GM12878 (cell line): ENCODE data around the gene FLT3LG.

Experiments used
- HDAC6 ChIP-seq: fragments of 200-600 bp; sonication (generic); IDR thresholded peaks from one replicate; pipeline ENCODE4 v1.8.0; 2017; ENCODE audit warnings: antibody characterized with exemption; ENCODE audit not compliant: unreplicated experiment
- IRF4 ChIP-seq: IDR thresholded peaks from 2 replicates; pipeline ENCODE4 v1.6.1; 2011; ENCODE audit warnings: low read depth, low read length
- JUNB ChIP-seq: IDR thresholded peaks from 2 replicates; pipeline ENCODE4 v1.6.1; 2016; ENCODE audit warnings: antibody characterized with exemption, mild to moderate bottlenecking
- JUND ChIP-seq: IDR thresholded peaks from 2 replicates; pipeline ENCODE4 v1.6.1; 2012; ENCODE audit warnings: low read depth, mild to moderate bottlenecking, low read length, improper control_type of control experiment, moderate library complexity
- SPI1 ChIP-seq: IDR thresholded peaks from 2 replicates; pipeline ENCODE4 v1.6.1; 2011; ENCODE audit warnings: low read depth, mild to moderate bottlenecking, low read length, moderate library complexity, borderline replicate concordance; ENCODE audit not compliant: insufficient read depth
- TARDBP ChIP-seq: IDR thresholded peaks from 2 replicates; pipeline ENCODE4 v1.6.1; 2016; ENCODE audit warnings: borderline replicate concordance
- TF ChIP-seq, protein P1 (sequence below), 3 experiments: IDR thresholded peaks in 2 of 3; conservative IDR thresholded peaks in 1 of 3; 2 replicates each; pipeline ENCODE4 v1.5.1; 2011; ENCODE audit warnings: low read depth in 3 of 3, low read length in 3 of 3, mild to moderate bottlenecking in 3 of 3, control low read depth in 2 of 3, moderate library complexity in 2 of 3, inconsistent platforms in 1 of 3, mixed read lengths in 1 of 3; ENCODE audit not compliant: control insufficient read depth in 2 of 3, insufficient read depth in 1 of 3; ENCODE audit errors: extremely low read depth in 1 of 3
- TF ChIP-seq, protein P2 (sequence below): fragments of 450-650 bp; IDR thresholded peaks from 2 replicates; pipeline ENCODE4 v1.6.1; 2017; ENCODE audit warnings: mild to moderate bottlenecking

DNA sequence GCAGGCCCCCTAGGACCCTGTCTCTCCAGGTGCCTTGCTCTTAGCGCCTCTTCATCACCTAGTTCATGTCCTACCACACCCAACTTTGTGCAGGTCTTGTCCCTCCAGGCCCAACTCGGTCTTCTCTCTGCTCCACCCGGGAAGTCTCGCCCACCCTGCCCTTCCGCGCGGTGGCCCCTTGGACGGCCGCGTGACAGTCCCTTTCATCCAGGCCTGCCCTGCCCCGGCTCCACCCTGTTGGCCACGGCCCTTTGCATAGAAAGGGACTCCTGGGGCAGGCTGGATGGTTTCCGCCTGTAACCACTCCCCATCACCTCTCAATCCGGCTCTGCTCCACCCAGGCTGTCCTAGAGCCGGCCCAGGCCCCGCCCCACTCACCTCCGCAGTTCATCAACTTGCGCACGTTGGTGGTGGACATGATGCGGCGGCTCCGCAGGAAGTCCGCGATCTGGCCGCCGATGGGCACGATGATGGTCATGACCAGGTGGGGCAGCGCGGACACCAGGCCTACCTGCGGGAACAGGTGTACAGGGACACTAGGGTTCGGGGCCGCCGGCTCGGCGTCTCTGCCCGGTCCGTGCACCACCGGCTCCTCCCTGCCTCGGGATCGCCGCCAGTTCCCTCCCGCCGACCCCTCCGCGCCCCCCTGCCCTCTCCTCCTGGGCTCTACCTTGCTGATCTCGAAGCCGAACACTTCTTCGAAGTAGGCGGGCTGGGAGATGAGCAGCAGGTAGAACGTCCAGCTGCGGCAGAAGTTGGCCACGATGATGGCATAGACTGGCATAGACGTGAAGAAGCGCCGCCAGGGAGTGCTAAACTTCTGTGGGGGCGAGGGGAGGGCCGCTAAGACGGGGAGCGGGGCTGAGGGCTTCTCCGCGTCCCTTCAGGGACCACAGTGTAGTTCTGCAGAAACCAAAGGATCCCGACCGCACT, 41.6 kb upstream of the FLT3LG start:
- TF ChIP-seq SPI1 (no peak), TARDBP (no peak), IRF4 (no peak), JUND (no peak), JUNB (no peak), HDAC6 (no peak)
- TF ChIP-seq, protein P1, sequence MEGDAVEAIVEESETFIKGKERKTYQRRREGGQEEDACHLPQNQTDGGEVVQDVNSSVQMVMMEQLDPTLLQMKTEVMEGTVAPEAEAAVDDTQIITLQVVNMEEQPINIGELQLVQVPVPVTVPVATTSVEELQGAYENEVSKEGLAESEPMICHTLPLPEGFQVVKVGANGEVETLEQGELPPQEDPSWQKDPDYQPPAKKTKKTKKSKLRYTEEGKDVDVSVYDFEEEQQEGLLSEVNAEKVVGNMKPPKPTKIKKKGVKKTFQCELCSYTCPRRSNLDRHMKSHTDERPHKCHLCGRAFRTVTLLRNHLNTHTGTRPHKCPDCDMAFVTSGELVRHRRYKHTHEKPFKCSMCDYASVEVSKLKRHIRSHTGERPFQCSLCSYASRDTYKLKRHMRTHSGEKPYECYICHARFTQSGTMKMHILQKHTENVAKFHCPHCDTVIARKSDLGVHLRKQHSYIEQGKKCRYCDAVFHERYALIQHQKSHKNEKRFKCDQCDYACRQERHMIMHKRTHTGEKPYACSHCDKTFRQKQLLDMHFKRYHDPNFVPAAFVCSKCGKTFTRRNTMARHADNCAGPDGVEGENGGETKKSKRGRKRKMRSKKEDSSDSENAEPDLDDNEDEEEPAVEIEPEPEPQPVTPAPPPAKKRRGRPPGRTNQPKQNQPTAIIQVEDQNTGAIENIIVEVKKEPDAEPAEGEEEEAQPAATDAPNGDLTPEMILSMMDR (IDR thresholded peaks at IDR 0.05 in 2 of 3, conservative IDR thresholded peaks at IDR 0.05 in 1 of 3; ENCODE audit: control insufficient read depth in 2 of 3, extremely low read depth in 1 of 3, insufficient read depth in 1 of 3, low read depth in 3 of 3, low read length in 3 of 3), result no peak
- TF ChIP-seq, protein P2, sequence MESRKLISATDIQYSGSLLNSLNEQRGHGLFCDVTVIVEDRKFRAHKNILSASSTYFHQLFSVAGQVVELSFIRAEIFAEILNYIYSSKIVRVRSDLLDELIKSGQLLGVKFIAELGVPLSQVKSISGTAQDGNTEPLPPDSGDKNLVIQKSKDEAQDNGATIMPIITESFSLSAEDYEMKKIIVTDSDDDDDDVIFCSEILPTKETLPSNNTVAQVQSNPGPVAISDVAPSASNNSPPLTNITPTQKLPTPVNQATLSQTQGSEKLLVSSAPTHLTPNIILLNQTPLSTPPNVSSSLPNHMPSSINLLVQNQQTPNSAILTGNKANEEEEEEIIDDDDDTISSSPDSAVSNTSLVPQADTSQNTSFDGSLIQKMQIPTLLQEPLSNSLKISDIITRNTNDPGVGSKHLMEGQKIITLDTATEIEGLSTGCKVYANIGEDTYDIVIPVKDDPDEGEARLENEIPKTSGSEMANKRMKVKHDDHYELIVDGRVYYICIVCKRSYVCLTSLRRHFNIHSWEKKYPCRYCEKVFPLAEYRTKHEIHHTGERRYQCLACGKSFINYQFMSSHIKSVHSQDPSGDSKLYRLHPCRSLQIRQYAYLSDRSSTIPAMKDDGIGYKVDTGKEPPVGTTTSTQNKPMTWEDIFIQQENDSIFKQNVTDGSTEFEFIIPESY, result no peak
